Measurements from ENCODE around the gene TRPM3.
"Not testable (repeated sequence)": the region's sequence is repeated elsewhere in the genome, so short reads cannot be mapped to it uniquely, and the experiment has no call there.

TRPM3 gene

GRCh38 chr9:70979966-70980365 is 141.5 kb downstream of the TRPM3 start:
- Histone ChIP-seq H3K36me3 (ENCODE audit: control insufficient read depth, insufficient read depth, low read length) (no peaks in the 10 kb centered on the region), H3K4me2 (ENCODE audit: low read length) (no peak overlapping the region), H2AFZ (no peak overlapping the region), H3K4me1 (no peaks in the 10 kb centered on the region), H3K27me3 (ENCODE audit: control insufficient read depth, insufficient read depth, low read length) (no peaks in the 10 kb centered on the region), H3K27ac (no peak overlapping the region), H3K4me3 (ENCODE audit: low read depth, low read length) (no peak overlapping the region), H3K9me3 (ENCODE audit: control insufficient read depth, low read length) (no peaks in the 10 kb centered on the region), H3K9ac (no peak overlapping the region), H3K79me2 (no peaks in the 10 kb centered on the region)
- TF ChIP-seq CTCF (IDR thresholded peaks at IDR 0.05): no peak

GRCh38 chr9:70978085-70978484 is 143.3 kb downstream of the TRPM3 start:
- no peak for TF ChIP-seq CTCF (IDR thresholded peaks at IDR 0.05)

DNA sequence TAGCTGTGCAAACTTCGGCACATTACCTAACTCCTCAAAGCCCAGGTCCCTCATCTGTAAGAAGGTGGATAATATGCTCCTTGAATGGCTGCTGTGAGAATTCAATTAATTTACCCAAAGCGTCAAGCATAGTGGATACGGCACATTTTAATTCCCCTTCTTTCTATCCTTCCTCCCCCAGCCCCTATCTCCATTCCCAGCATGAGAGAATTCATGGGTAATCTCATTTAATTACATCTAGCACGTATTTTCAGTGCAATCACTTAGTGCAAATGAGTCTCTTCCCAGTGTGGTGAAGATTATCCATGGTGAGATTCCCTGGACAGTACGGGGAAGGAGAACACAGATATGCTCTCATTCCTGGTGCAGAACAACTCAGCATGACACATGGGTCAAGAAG is 145.6 kb downstream of the TRPM3 start:
- Histone ChIP-seq H3K9me3 (ENCODE audit: control insufficient read depth, low read length) (no peaks in the 10 kb centered on the region), H3K4me2 (ENCODE audit: low read length) (no peak overlapping the region), H3K36me3 (ENCODE audit: control insufficient read depth, insufficient read depth, low read length) (no peaks in the 10 kb centered on the region), H3K4me3 (ENCODE audit: low read depth, low read length) (no peak overlapping the region), H2AFZ (no peak overlapping the region), H3K4me1 (no peaks in the 10 kb centered on the region), H3K27me3 (ENCODE audit: control insufficient read depth, insufficient read depth, low read length) (no peaks in the 10 kb centered on the region), H3K9ac (no peak overlapping the region), H3K79me2 (no peaks in the 10 kb centered on the region), H3K27ac (no peak overlapping the region)
- TF ChIP-seq CTCF (IDR thresholded peaks at IDR 0.05): no peak

More at GRCh38 chr9:70978085-70978484, 143.3 kb downstream of the TRPM3 start:
- Histone ChIP-seq H2AFZ (no peak overlapping the region), H3K9me3 (ENCODE audit: control insufficient read depth, low read length) (no peaks in the 10 kb centered on the region), H3K4me3 (ENCODE audit: low read depth, low read length) (no peak overlapping the region), H3K9ac (no peak overlapping the region), H3K4me2 (ENCODE audit: low read length) (no peak overlapping the region), H3K4me1 (no peaks in the 10 kb centered on the region), H3K79me2 (no peaks in the 10 kb centered on the region), H3K27ac (no peak overlapping the region), H3K36me3 (ENCODE audit: control insufficient read depth, insufficient read depth, low read length) (no peaks in the 10 kb centered on the region), H3K27me3 (ENCODE audit: control insufficient read depth, insufficient read depth, low read length) (no peaks in the 10 kb centered on the region)

DNA sequence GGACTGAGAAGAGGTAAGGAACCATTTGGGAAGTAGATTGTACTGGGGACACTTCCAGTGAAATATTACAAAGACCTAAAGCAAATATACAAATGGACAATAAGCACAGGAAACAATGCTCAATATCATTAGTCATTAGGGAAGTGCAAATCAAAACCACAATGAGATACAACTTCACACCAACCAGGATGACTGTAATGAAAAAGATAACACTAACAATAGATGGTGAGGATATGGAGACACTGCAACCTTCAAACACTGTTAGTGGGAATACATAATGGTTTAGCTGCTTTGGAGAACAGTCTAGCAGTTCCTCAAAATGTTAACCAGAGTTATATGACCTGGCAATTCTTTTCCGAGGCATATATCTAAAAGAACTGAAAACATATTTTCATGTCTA is 149.7 kb downstream of the TRPM3 start:
- H3K4me2 ChIP-seq (ENCODE audit: low read length): no peak overlapping the region
- no peaks in the 10 kb centered on the region for H3K9me3 ChIP-seq (ENCODE audit: control insufficient read depth, low read length)
- no peaks in the 10 kb centered on the region for H3K36me3 ChIP-seq (ENCODE audit: control insufficient read depth, insufficient read depth, low read length)
- H3K9ac ChIP-seq: no peak overlapping the region
- H3K4me1 ChIP-seq: no peaks in the 10 kb centered on the region
- H3K27ac ChIP-seq: no peak overlapping the region
- no peak overlapping the region for H2AFZ ChIP-seq
- no peak overlapping the region for H3K4me3 ChIP-seq (ENCODE audit: low read depth, low read length)
- no peaks in the 10 kb centered on the region for H3K79me2 ChIP-seq
- no peaks in the 10 kb centered on the region for H3K27me3 ChIP-seq (ENCODE audit: control insufficient read depth, insufficient read depth, low read length)
- no peak for TF ChIP-seq CTCF (IDR thresholded peaks at IDR 0.05)

DNA sequence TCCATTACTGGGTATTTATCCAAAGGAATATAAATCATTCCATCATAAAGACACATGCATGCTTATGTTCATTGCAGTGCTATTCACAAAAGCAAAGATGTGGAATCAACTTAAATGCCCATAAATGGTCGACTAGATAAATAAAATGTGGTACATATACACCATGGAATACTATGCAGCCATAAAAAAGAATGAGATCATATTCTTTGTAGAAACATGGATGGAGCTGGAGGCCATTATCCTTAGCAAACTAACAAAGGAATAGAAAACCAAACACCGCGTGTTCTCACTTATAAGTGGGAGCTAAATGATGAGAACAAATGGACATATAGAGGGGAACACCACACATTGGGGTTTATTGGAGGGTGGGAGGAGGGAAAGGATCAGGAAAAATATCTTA is 155.0 kb downstream of the TRPM3 start:
- H3K9ac ChIP-seq; H3K9me3 ChIP-seq (ENCODE audit: control insufficient read depth, low read length); H2AFZ ChIP-seq; H3K4me1 ChIP-seq; H3K36me3 ChIP-seq (ENCODE audit: control insufficient read depth, insufficient read depth, low read length); H3K27me3 ChIP-seq (ENCODE audit: control insufficient read depth, insufficient read depth, low read length); H3K27ac ChIP-seq; H3K79me2 ChIP-seq; H3K4me2 ChIP-seq (ENCODE audit: low read length); H3K4me3 ChIP-seq (ENCODE audit: low read depth, low read length): not testable (repeated sequence)
